Measurements from ENCODE around the gene PTPN7. TPM values are rescaled to one million over a fixed set of nuclear protein-coding genes. Genes with fewer than 3 reads are reported as not detected.
A peak's percentile ranks its signal among the peaks of the same experiment; 100 is the strongest.
"Not testable (repeated sequence)": the region's sequence is repeated elsewhere in the genome, so short reads cannot be mapped to it uniquely, and the experiment has no call there.

PTPN7 gene
- total RNA-seq, 1 experiment from 2014 or later = 2.2 TPM

DNA sequence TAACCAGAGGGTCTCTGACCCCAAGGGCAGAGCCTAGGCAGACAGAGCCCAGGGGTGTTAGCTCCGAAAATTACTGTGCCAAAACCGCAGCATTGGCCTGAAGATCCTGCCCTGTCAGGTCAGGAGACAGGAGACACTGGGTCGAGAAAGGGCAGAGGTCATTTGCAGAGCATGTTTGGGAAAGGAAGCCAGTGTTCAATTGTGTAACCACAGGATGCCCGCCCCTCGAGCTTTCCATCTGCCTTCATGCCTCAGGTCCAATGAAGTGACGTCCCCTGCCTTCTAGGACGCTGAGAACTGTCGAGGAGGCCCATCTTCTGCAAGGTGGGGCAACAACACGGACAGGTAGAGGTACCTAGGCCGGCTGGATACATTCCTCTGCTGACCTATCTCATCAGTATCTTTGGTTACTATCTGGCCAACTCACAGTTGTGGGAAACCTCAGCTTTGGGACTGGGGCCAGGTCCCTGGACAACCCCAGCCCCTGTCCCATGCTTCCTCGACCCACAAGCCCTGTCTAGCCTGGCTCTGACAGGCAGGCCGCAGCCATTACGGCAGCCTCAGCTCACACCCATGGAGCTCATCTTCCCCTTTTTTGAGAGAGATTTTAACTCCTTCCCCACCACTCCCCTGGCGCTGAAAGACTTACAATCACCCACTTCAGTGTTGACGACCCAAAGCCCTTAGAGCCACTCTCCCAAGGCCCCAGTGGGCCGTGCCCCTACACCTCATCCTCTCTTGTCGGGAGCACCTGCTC lies 17.2 kb downstream of the PTPN7 start:
- DNase-seq (ENCODE audit: low spot score) = no peak

GRCh38 chr1:202141468-202141867 lies 18.9 kb downstream of the PTPN7 start:
- H3K27me3 ChIP-seq (replicated peaks; ENCODE audit: insufficient read depth, low read depth, low read length, poor library complexity); BruUV-seq (replicated peaks); H3K27ac ChIP-seq (ENCODE audit: low read depth, low read length, poor library complexity, severe bottlenecking); H3K9me3 ChIP-seq (ENCODE audit: low read depth, low read length, poor library complexity, severe bottlenecking); H3K4me3 ChIP-seq (ENCODE audit: low read depth, low read length, poor library complexity, severe bottlenecking); H3K36me3 ChIP-seq (ENCODE audit: insufficient read depth, low read length, poor library complexity, severe bottlenecking); POLR2A ChIA-PET (ENCODE audit: low non-redundant PET); CTCF ChIA-PET; intact Hi-C loops (cut with micrococcal nuclease; ENCODE audit: unreplicated experiment); DNase-seq (ENCODE audit: low spot score); H3K4me1 ChIP-seq (ENCODE audit: insufficient read depth, low read length, poor library complexity, severe bottlenecking): not testable (repeated sequence)

More for the DNA sequence above, 17.2 kb downstream of the PTPN7 start:
- Histone ChIP-seq H3K36me3 (ENCODE audit: insufficient read depth, low read length, poor library complexity, severe bottlenecking) (no peaks in the 10 kb centered on the region), H3K4me1 (ENCODE audit: insufficient read depth, low read length, poor library complexity, severe bottlenecking) (no peaks in the 10 kb centered on the region), H3K9me3 (ENCODE audit: low read depth, low read length, poor library complexity, severe bottlenecking) (no peaks in the 10 kb centered on the region), H3K27ac (ENCODE audit: low read depth, low read length, poor library complexity, severe bottlenecking) (peak overlapping the region; percentile 79), H3K4me3 (ENCODE audit: low read depth, low read length, poor library complexity, severe bottlenecking) (peak overlapping the region; percentile 96), H3K27me3 (replicated peaks; ENCODE audit: insufficient read depth, low read depth, low read length, poor library complexity) (no peaks in the 10 kb centered on the region)
- ChIA-PET CTCF (interaction anchor here (1.8 kb wide), 1 partner anchor 17 kb away, joined by 6 read pairs; the partner anchor contains the start of gene PTPN7), POLR2A (ENCODE audit: low non-redundant PET) (no interaction called here)
- TF ChIP-seq, protein P1, sequence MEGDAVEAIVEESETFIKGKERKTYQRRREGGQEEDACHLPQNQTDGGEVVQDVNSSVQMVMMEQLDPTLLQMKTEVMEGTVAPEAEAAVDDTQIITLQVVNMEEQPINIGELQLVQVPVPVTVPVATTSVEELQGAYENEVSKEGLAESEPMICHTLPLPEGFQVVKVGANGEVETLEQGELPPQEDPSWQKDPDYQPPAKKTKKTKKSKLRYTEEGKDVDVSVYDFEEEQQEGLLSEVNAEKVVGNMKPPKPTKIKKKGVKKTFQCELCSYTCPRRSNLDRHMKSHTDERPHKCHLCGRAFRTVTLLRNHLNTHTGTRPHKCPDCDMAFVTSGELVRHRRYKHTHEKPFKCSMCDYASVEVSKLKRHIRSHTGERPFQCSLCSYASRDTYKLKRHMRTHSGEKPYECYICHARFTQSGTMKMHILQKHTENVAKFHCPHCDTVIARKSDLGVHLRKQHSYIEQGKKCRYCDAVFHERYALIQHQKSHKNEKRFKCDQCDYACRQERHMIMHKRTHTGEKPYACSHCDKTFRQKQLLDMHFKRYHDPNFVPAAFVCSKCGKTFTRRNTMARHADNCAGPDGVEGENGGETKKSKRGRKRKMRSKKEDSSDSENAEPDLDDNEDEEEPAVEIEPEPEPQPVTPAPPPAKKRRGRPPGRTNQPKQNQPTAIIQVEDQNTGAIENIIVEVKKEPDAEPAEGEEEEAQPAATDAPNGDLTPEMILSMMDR (conservative IDR thresholded peaks at IDR 0.05; ENCODE audit: low read depth, low read length) = no peak
- no peak for TF ChIP-seq EZH2 (IDR thresholded peaks at IDR 0.05; ENCODE audit: borderline replicate concordance, low read depth, low read length, poor library complexity, severe bottlenecking)
- TSS peak; percentile 33 for BruUV-seq (replicated peaks)
- intact Hi-C loops (cut with micrococcal nuclease; ENCODE audit: unreplicated experiment) = no loop called here

- Histone ChIP-seq H3K4me3 (ENCODE audit: low read depth, low read length, poor library complexity, severe bottlenecking) (no peak overlapping the region), H3K27me3 (replicated peaks; ENCODE audit: insufficient read depth, low read depth, low read length, poor library complexity) (no peaks in the 10 kb centered on the region), H3K36me3 (ENCODE audit: insufficient read depth, low read length, poor library complexity, severe bottlenecking) (no peaks in the 10 kb centered on the region), H3K27ac (ENCODE audit: low read depth, low read length, poor library complexity, severe bottlenecking) (no peak overlapping the region), H3K4me1 (ENCODE audit: insufficient read depth, low read length, poor library complexity, severe bottlenecking) (no peaks in the 10 kb centered on the region), H3K9me3 (ENCODE audit: low read depth, low read length, poor library complexity, severe bottlenecking) (no peaks in the 10 kb centered on the region)
- CTCF ChIA-PET = no interaction called here
- intact Hi-C loops (cut with micrococcal nuclease; ENCODE audit: unreplicated experiment) = no loop called here
- no peak for DNase-seq (ENCODE audit: low spot score)
- TF ChIP-seq, protein P1 (conservative IDR thresholded peaks at IDR 0.05; ENCODE audit: low read depth, low read length) = no peak
- TF ChIP-seq EZH2 (IDR thresholded peaks at IDR 0.05; ENCODE audit: borderline replicate concordance, low read depth, low read length, poor library complexity, severe bottlenecking) = no peak
- no TSS peak for BruUV-seq (replicated peaks)
- POLR2A ChIA-PET (ENCODE audit: low non-redundant PET) = no interaction called here
These were observed 19.6 kb downstream of the PTPN7 start for GRCh38 chr1:202140833-202141232.
